GM23248 (cell line): ENCODE data around the gene OR52E8.

ENCODE experiments used
- EZH2 ChIP-seq: fragments of 200-600 bp; sonication (generic); IDR thresholded peaks from 2 replicates; pipeline ENCODE4 v1.6.1; 2018; ENCODE audit warnings: antibody characterized with exemption, mild to moderate bottlenecking; ENCODE audit not compliant: insufficient read depth, poor library complexity, severe bottlenecking
- EZH2phosphoT487 ChIP-seq: fragments of 200-600 bp; sonication (generic); IDR thresholded peaks from 2 replicates; pipeline ENCODE4 v1.6.1; 2018; ENCODE audit warnings: antibody characterized with exemption, moderate library complexity, mild to moderate bottlenecking, low read depth; ENCODE audit not compliant: insufficient read depth

DNA sequence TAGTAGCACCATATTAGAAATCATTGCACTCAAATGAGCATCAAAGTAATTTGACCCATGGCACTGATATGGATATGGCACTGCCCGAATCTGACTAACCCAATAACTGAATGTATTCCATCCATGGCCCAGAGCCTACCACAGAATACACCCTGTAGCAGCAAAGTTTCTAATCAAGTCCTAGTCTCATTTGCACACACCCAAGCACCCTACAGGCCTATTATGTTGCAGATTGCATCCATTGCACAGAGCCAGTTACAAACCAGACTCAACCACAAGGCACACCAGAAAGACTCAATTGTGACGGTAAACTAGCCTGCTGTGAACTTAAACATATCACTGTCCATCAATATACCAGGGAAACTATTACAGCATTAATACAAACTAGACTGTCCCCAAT lies 42.0 kb upstream of the OR52E8 start:
- TF ChIP-seq EZH2phosphoT487 (no peak), EZH2 (no peak)
